Measurements from ENCODE around the gene TMEM144.
"Not testable (repeated sequence)": the region's sequence is repeated elsewhere in the genome, so short reads cannot be mapped to it uniquely, and the experiment has no call there.

TMEM144 gene

DNA sequence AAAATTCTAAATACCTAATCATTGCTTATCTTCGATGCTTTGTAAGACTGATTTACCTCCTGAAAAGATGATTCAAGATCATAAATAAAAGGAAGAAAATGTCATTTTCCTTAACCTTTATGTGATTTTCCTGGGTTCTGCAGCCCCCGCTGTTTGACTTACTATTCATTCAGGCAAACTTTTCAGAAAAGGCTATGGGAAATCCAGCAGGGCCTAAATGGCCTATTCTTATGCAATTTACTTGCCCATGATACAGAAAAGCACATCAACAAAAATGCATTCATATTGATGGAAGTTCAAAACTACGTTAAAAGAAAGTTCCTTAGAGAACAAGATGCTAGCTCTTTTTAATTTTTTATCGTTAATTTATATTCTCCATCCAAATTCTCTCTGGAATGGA, 51.2 kb downstream of the TMEM144 start:
- no peak overlapping the region for H3K4me3 ChIP-seq (ENCODE audit: low read depth, low read length)
- TF ChIP-seq, protein P1, sequence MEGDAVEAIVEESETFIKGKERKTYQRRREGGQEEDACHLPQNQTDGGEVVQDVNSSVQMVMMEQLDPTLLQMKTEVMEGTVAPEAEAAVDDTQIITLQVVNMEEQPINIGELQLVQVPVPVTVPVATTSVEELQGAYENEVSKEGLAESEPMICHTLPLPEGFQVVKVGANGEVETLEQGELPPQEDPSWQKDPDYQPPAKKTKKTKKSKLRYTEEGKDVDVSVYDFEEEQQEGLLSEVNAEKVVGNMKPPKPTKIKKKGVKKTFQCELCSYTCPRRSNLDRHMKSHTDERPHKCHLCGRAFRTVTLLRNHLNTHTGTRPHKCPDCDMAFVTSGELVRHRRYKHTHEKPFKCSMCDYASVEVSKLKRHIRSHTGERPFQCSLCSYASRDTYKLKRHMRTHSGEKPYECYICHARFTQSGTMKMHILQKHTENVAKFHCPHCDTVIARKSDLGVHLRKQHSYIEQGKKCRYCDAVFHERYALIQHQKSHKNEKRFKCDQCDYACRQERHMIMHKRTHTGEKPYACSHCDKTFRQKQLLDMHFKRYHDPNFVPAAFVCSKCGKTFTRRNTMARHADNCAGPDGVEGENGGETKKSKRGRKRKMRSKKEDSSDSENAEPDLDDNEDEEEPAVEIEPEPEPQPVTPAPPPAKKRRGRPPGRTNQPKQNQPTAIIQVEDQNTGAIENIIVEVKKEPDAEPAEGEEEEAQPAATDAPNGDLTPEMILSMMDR (IDR thresholded peaks at IDR 0.05; ENCODE audit: low read depth, low read length): no peak
- TF ChIP-seq POLR2A (IDR thresholded peaks at IDR 0.05; ENCODE audit: extremely low read depth, insufficient read length) (no peak), MYC (IDR thresholded peaks at IDR 0.05; ENCODE audit: low read depth, low read length) (no peak)
- TF ChIP-seq, protein P2, sequence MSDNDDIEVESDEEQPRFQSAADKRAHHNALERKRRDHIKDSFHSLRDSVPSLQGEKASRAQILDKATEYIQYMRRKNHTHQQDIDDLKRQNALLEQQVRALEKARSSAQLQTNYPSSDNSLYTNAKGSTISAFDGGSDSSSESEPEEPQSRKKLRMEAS (IDR thresholded peaks at IDR 0.05; ENCODE audit: low read depth, low read length): no peak
- no peak for DNase-seq (ENCODE audit: low read depth)

DNA sequence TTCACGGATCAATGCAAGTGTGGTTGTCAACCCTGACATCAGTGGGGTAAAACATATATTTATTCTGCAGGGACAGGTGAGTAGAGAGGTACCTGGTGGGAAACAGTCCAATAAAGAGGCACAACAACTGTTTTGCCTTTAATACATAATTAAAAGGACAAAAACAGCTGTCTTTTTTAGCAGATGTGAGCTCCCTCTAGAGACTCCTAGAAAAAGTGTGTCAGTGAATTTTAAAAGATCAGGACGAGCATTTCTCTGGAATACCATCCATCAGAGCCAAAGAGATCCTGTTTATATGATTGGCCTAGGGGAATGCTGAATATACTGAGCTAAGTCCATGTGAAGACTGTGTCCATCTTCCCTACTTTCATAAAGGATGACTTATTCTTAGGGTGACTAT, 58.3 kb downstream of the TMEM144 start:
- TF ChIP-seq, protein P2 (IDR thresholded peaks at IDR 0.05; ENCODE audit: low read depth, low read length): no peak
- TF ChIP-seq, protein P1 (IDR thresholded peaks at IDR 0.05; ENCODE audit: low read depth, low read length): no peak
- TF ChIP-seq MYC (IDR thresholded peaks at IDR 0.05; ENCODE audit: low read depth, low read length) (no peak), POLR2A (IDR thresholded peaks at IDR 0.05; ENCODE audit: extremely low read depth, insufficient read length) (no peak)
- H3K4me3 ChIP-seq (ENCODE audit: low read depth, low read length): no peak overlapping the region
- no peak for DNase-seq (ENCODE audit: low read depth)

DNA sequence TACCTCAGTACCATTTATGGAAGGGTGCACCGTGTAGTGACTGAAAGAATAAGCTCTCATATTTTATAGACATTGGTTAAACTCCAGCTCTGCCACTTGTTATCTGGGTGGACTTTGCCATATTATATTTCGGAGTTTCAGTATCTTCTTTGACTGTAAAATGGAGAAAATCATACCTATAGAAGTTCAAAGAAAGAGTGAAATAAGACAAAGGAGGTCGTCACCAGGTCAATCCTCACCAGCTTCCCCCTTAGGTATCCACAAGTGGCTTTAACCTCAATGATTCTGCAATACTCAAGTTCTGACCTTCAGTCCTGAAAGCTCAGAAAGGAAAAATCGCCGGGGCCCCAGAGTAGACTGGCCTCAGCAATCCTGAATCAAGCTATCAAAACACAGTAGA, 64.3 kb downstream of the TMEM144 start:
- TF ChIP-seq MYC (IDR thresholded peaks at IDR 0.05; ENCODE audit: low read depth, low read length) (no peak), POLR2A (IDR thresholded peaks at IDR 0.05; ENCODE audit: extremely low read depth, insufficient read length) (no peak)
- TF ChIP-seq, protein P1 (IDR thresholded peaks at IDR 0.05; ENCODE audit: low read depth, low read length): no peak
- TF ChIP-seq, protein P2 (IDR thresholded peaks at IDR 0.05; ENCODE audit: low read depth, low read length): no peak
- H3K4me3 ChIP-seq (ENCODE audit: low read depth, low read length): no peak overlapping the region
- DNase-seq (ENCODE audit: low read depth): no peak

DNA sequence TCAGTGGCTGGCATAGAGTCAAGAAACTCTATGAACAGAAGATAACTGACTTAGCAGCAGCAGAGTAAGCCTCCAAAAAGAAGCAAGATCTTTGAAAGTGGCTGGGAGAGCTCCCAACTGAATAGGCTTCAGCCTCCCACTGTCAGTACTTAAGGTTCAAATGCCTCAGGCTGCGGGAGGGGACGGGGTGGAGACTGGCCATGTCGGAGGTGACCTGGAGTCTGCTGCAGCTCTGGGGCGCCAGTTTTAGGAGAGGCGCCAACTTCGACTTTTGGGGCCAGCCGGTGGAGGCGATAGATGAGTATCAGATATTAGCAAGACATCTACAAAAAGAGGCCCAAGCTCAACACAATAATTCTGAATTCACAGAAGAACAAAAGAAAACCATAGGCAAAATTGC, 67.3 kb downstream of the TMEM144 start:
- H3K4me3 ChIP-seq (ENCODE audit: low read depth, low read length): no peak overlapping the region
- TF ChIP-seq, protein P2 (IDR thresholded peaks at IDR 0.05; ENCODE audit: low read depth, low read length): no peak
- TF ChIP-seq MYC (IDR thresholded peaks at IDR 0.05; ENCODE audit: low read depth, low read length) (no peak), POLR2A (IDR thresholded peaks at IDR 0.05; ENCODE audit: extremely low read depth, insufficient read length) (no peak)
- TF ChIP-seq, protein P1 (IDR thresholded peaks at IDR 0.05; ENCODE audit: low read depth, low read length): no peak
- no peak for DNase-seq (ENCODE audit: low read depth)

DNA sequence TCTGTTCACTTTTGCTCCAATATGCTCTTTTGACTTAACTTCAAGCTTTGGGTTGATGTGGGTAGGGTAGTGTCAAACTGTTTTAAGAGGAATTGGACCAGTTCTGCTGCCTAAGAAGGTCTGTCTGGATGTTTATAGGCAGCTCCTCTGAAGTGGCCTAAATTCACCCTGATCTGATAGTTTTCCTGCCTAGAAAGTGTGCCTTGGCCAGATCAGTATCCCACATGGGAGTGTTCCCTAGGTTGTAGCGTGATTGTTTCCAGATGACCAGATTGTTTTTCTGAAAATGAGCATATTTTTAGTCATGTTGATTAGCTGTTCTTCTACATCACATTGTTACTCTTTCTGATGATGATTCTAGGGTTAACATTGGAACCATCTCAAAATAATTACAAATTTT, 68.8 kb downstream of the TMEM144 start:
- not testable (repeated sequence) for DNase-seq (ENCODE audit: low read depth); H3K4me3 ChIP-seq (ENCODE audit: low read depth, low read length)

DNA sequence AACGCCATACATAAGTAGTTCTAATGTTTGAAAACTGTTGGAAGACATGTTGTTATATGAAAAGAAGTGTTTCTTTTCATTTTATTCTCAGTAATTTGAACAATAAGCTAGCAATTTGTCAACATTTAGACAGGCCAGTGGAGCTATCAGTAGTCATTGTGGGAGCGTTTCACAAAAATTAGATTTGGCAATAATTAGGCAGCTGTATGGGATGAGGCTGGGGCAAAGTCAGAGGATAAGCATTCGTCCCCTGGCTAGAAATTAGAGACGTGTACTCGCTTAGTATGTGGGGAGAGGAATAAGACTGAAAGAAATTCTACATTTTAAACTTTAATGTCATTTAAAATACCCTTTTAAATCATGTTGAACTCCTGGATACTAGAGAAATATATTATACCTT, 70.6 kb downstream of the TMEM144 start:
- no peak for TF ChIP-seq POLR2A (IDR thresholded peaks at IDR 0.05; ENCODE audit: extremely low read depth, insufficient read length)
- TF ChIP-seq MYC (IDR thresholded peaks at IDR 0.05; ENCODE audit: low read depth, low read length): no peak
- TF ChIP-seq, protein P2 (IDR thresholded peaks at IDR 0.05; ENCODE audit: low read depth, low read length): no peak
- TF ChIP-seq, protein P1 (IDR thresholded peaks at IDR 0.05; ENCODE audit: low read depth, low read length): no peak
- no peak for DNase-seq (ENCODE audit: low read depth)
- H3K4me3 ChIP-seq (ENCODE audit: low read depth, low read length): no peak overlapping the region

Measured in NB4 (cell line).